Thyroid gland (tissue), 4 donors: ENCODE data around the gene CNPPD1.

Source experiments
- CTCF ChIP-seq, 6 experiments: fragments of 200-600 bp in 3 of 6; fragments of 450-650 bp in 3 of 6; sonication (generic) in 3 of 6; IDR thresholded peaks; one replicate each; pipeline ENCODE4 v1.5.1; 2016 to 2019; ENCODE audit warnings: antibody characterized with exemption in 6 of 6, mild to moderate bottlenecking in 2 of 6, inconsistent platforms in 1 of 6, moderate library complexity in 1 of 6
- POLR2A ChIP-seq, 2 donors: fragments of 450-650 bp; IDR thresholded peaks; one replicate each; pipeline ENCODE4 v1.6.1; 2017; ENCODE audit warnings: antibody characterized with exemption in 2 of 2, mild to moderate bottlenecking in 2 of 2, moderate library complexity in 1 of 2

DNA sequence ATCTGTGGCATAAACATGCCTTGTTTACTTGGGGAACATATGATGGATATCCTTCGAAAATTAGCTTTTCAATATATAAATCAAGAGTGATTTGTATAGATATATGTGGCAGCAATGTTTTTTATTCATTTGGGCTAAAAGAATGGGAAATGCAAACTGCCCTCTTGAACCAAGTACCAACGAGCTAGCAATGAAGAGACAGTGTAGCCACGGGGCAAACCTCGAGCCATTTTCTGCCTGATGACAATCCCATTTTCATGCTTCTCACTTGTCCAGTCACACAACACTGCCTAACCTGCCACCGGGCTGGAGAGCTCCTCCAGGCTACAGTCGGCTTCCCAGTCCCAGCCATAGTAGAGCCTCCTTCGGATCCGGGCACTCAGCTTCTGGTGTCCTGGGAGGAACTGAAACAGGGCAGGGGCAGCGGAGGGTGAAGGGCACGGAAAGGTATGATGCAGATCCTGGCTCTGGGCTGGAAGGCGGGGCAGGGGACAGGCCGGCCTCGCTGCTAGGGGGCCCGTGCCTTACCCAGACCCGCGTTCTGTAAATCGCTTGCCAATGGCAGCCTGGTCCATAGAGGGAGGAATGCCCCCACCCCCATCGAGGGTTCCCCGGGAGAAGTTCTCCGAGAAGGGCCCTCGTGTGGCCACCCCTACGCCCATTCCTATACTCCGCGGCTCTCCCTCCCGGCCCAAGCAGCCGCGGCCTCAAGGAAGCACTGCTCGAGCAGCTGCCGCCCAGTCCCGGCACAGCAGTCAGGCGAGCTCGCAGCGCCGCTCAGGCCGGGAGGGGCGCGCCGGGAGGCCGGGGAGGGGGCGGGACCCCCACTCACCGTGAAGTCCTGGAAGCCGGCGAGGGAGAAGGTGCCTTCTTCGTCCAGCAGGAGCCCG is 552 bp downstream of the CNPPD1 start:
- TF ChIP-seq CTCF (IDR thresholded peaks at IDR 0.05) (peak in 1 of 6 experiments; percentile 1), POLR2A (IDR thresholded peaks at IDR 0.05) (no peak)
